ENCODE measurements around the gene KLK11.

GRCh38 chr19:51065221-51065960 is 39.0 kb upstream of the KLK11 start:
- TF ChIP-seq CTCF (IDR thresholded peaks at IDR 0.05) (no peak), EZH2 (IDR thresholded peaks at IDR 0.05; ENCODE audit: borderline replicate concordance, insufficient read depth, low read depth, low read length, poor library complexity, severe bottlenecking) (no peak)

All from B cell (primary cell).